HepG2 (cell line): ENCODE data around the gene CD4. TPM values are rescaled to one million over a fixed set of nuclear protein-coding genes. Genes with fewer than 3 reads are reported as not detected.
A peak's percentile ranks its signal among the peaks of the same experiment; 100 is the strongest.

Experiments
- GMEB1 ChIP-seq: sonication (generic); formaldehyde crosslinking; IDR thresholded peaks from 2 replicates; pipeline ENCODE4 v1.5.1; 2020; ENCODE audit warnings: missing genetic modification reagents, mild to moderate bottlenecking, borderline replicate concordance
- HNRNPL ChIP-seq: fragments of 200-400 bp; formaldehyde crosslinking; IDR thresholded peaks from 2 replicates; pipeline ENCODE4 v1.6.1; 2017; ENCODE audit warnings: mild to moderate bottlenecking, low read depth, low read length
- NCOA2 ChIP-seq: sonication (generic); formaldehyde crosslinking; IDR thresholded peaks from 2 replicates; pipeline ENCODE4 v1.8.0; 2022; ENCODE audit warnings: inconsistent platforms
- NFKB2 ChIP-seq: sonication (generic); formaldehyde crosslinking; IDR thresholded peaks from 2 replicates; pipeline ENCODE4 v1.4.0; 2020; ENCODE audit warnings: missing genetic modification reagents, borderline replicate concordance
- PAXIP1 ChIP-seq: sonication (generic); formaldehyde crosslinking; conservative IDR thresholded peaks from 2 replicates; pipeline ENCODE4 v1.4.0; 2020; ENCODE audit warnings: mild to moderate bottlenecking, missing genetic modification reagents, moderate library complexity
- PITX1 ChIP-seq: sonication (generic); formaldehyde crosslinking; IDR thresholded peaks from 2 replicates; pipeline ENCODE4 v1.5.1; 2020; ENCODE audit warnings: mild to moderate bottlenecking, missing genetic modification reagents
- POGK ChIP-seq: sonication (generic); formaldehyde crosslinking; conservative IDR thresholded peaks from 2 replicates; pipeline ENCODE4 v1.8.0; 2022; ENCODE audit warnings: mild to moderate bottlenecking, moderate library complexity, missing genetic modification reagents
- RBFOX2 ChIP-seq: fragments of 200-400 bp; formaldehyde crosslinking; IDR thresholded peaks from 2 replicates; pipeline ENCODE4 v1.6.1; 2017; ENCODE audit warnings: low read depth, mild to moderate bottlenecking, low read length
- SATB2 ChIP-seq: sonication (generic); formaldehyde crosslinking; IDR thresholded peaks from 2 replicates; pipeline ENCODE4 v1.5.0; 2020; ENCODE audit warnings: missing genetic modification reagents
- TSC22D2 ChIP-seq: sonication (generic); formaldehyde crosslinking; IDR thresholded peaks from 2 replicates; pipeline ENCODE4 v1.5.1; 2020; ENCODE audit warnings: missing genetic modification reagents, mild to moderate bottlenecking, borderline replicate concordance
- ZBTB25 ChIP-seq: IDR thresholded peaks from 2 replicates; pipeline ENCODE4 v1.6.1; 2018; ENCODE audit warnings: missing genetic modification reagents
- ZHX1 ChIP-seq: sonication (generic); formaldehyde crosslinking; IDR thresholded peaks from 2 replicates; pipeline ENCODE4 v1.8.1; 2022; ENCODE audit warnings: low read depth, mild to moderate bottlenecking, missing genetic modification reagents
- ZNF280B ChIP-seq: sonication (generic); formaldehyde crosslinking; IDR thresholded peaks from 2 replicates; pipeline ENCODE4 v1.5.0; 2020; ENCODE audit warnings: missing genetic modification reagents, mild to moderate bottlenecking, borderline replicate concordance
- ZNF496 ChIP-seq: sonication (generic); formaldehyde crosslinking; IDR thresholded peaks from 2 replicates; pipeline ENCODE4 v1.8.1; 2023; ENCODE audit warnings: mild to moderate bottlenecking, moderate library complexity, missing genetic modification reagents; ENCODE audit not compliant: insufficient replicate concordance
- ZNF672 ChIP-seq: sonication (generic); formaldehyde crosslinking; IDR thresholded peaks from 2 replicates; pipeline ENCODE4 v1.8.1; 2022; ENCODE audit warnings: missing genetic modification reagents
- polyA plus RNA-seq, 8 experiments: library from polyadenylated mRNA; depleted of rRNA in 3 of 8; stranded (reverse) in 7 of 8; unstranded in 1 of 8; fragments of >200 nt; fragmentation: Illumina TruSeq in 4 of 8; extraction: Trizol in 4 of 8; gene quantifications; 2 replicates each; pipeline versions ENCODE4 v1.2.1 to v1.2.3, GENCODE V29; 2011 to 2016; ENCODE audit warnings: low read depth in 4 of 8, missing spikeins in 1 of 8, mixed read lengths in 1 of 8; ENCODE audit not compliant: insufficient read depth in 1 of 8
- total RNA-seq, 5 experiments: library from RNA; depleted of rRNA; stranded (reverse); fragments of >200 nt; fragmentation: Illumina TruSeq; extraction: Trizol; gene quantifications; 2 replicates each; pipeline ENCODE4 v1.2.3, GENCODE V29; 2016; ENCODE audit warnings: low read depth in 1 of 5

CD4 gene
- total and polyA plus RNA-seq, 2 of the 13 experiments (the other 11 are each of a cell fraction or from before 2014, with no cell fraction given), result 0.07 to 0.95 TPM

- TF ChIP-seq ZHX1 (no peak), ZNF496 (CRISPR knock-in tag) (no peak), PITX1 (CRISPR knock-in tag) (peak; percentile 84), ZNF280B (CRISPR knock-in tag) (peak; percentile 73; the same call in 1 of the 2 replicates), NCOA2 (peak; percentile 75), PAXIP1 (CRISPR knock-in tag) (peak; percentile 95), RBFOX2 (no peak), HNRNPL (0 out of 2 replicates have a peak, but pooled peaks have one; percentile 37), ZNF672 (no peak), SATB2 (CRISPR knock-in tag) (no peak), ZBTB25 (CRISPR knock-in tag) (0 out of 2 replicates have a peak, but pooled peaks have one; percentile 38), POGK (CRISPR knock-in tag) (0 out of 2 replicates have a peak, but pooled peaks have one; percentile 34), NFKB2 (CRISPR knock-in tag) (0 out of 2 replicates have a peak, but pooled peaks have one; percentile 29), GMEB1 (peak; percentile 62; the same call in 1 of the 2 replicates), TSC22D2 (CRISPR knock-in tag) (peak; percentile 79; the same call in 1 of the 2 replicates)
Observed at GRCh38 chr12:6792522-6793201, 3.3 kb downstream of the CD4 start (continued).
